Stomach (tissue), 4 donors: Measurements from ENCODE around the gene SGTB.

Source experiments
- CTCF ChIP-seq, 7 experiments: fragments of 450-650 bp in 4 of 7; fragments of 200-600 bp in 3 of 7; sonication (generic) in 3 of 7; IDR thresholded peaks; one replicate each; pipeline ENCODE4 v1.5.1; 2016 to 2019; ENCODE audit warnings: antibody characterized with exemption in 7 of 7, control low read depth in 2 of 7, mild to moderate bottlenecking in 1 of 7
- EP300 ChIP-seq: sonication (generic); formaldehyde crosslinking; IDR thresholded peaks from one replicate; pipeline ENCODE4 v1.6.1; 2017; ENCODE audit warnings: antibody characterized with exemption
- POLR2A ChIP-seq, 4 donors: fragments of 450-650 bp; IDR thresholded peaks; one replicate each; pipeline ENCODE4 v1.6.1; 2016; ENCODE audit warnings: antibody characterized with exemption in 4 of 4, control low read depth in 2 of 4, mild to moderate bottlenecking in 1 of 4, moderate library complexity in 1 of 4
- POLR2AphosphoS5 ChIP-seq, 3 donors: sonication (generic); formaldehyde crosslinking; IDR thresholded peaks; one replicate each; pipeline ENCODE4 v1.6.1; 2016; ENCODE audit warnings: antibody characterized with exemption in 3 of 3

GRCh38 chr5:65707663-65708062, 14.2 kb downstream of the SGTB start:
- TF ChIP-seq CTCF (IDR thresholded peaks at IDR 0.05) (no peak), POLR2A (IDR thresholded peaks at IDR 0.05) (no peak), EP300 (no peak), POLR2AphosphoS5 (IDR thresholded peaks at IDR 0.05) (no peak)
